ENCODE results near the gene OGFR.

DNA sequence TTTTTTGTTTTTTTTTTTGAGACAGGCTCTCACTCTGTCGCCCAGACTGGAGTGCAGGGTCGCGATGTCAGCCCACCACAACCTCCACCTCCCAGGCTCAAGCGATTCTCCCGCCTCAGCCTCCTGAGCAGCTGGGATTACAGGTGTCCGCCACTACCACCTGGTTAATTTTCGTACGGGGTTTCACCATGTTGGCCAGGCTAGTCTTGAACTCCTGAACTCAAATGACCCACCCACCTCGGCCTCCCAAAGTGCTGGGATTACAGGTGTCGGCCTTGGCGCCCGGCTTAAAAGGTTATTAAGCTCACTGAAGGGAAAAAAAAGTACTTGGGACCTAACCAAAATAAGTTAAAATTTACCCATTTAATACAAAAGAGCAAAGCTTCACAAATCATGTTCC, 55.1 kb downstream of the OGFR start:
- TF ChIP-seq, protein P1, sequence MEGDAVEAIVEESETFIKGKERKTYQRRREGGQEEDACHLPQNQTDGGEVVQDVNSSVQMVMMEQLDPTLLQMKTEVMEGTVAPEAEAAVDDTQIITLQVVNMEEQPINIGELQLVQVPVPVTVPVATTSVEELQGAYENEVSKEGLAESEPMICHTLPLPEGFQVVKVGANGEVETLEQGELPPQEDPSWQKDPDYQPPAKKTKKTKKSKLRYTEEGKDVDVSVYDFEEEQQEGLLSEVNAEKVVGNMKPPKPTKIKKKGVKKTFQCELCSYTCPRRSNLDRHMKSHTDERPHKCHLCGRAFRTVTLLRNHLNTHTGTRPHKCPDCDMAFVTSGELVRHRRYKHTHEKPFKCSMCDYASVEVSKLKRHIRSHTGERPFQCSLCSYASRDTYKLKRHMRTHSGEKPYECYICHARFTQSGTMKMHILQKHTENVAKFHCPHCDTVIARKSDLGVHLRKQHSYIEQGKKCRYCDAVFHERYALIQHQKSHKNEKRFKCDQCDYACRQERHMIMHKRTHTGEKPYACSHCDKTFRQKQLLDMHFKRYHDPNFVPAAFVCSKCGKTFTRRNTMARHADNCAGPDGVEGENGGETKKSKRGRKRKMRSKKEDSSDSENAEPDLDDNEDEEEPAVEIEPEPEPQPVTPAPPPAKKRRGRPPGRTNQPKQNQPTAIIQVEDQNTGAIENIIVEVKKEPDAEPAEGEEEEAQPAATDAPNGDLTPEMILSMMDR (conservative IDR thresholded peaks at IDR 0.05), result no peak
- no peak for TF ChIP-seq ZFX (IDR thresholded peaks at IDR 0.05)
